A204.1 (cell line): Measurements from ENCODE around the gene INSYN1.

ENCODE experiments used
- FAIRE-seq: peaks from 2 replicates; lab custom pipeline; 2012; peaks lifted over from hg19 to GRCh38; lab: Jason Lieb, UNC

The INSYN1 gene

DNA sequence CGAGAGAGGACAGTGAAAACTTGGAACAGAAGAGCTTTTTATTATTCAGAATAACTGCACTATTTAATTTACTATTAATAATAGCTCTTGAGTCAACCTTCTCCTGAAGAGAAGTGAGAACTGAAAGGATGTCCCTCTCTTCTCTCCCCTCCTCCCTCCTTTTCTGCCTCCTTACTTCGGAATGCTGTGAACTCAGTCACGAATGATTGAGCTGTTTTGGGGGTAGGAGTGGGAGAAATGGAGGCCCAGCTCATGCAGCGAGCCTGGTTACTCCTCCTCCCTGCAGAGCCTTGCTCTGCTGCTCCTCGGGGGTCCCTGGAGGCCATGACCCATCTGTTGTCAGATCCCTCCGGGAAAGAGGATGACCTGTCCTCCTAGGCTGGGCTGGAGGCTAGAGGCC, 20.3 kb upstream of the INSYN1 start:
- no peak for FAIRE-seq

DNA sequence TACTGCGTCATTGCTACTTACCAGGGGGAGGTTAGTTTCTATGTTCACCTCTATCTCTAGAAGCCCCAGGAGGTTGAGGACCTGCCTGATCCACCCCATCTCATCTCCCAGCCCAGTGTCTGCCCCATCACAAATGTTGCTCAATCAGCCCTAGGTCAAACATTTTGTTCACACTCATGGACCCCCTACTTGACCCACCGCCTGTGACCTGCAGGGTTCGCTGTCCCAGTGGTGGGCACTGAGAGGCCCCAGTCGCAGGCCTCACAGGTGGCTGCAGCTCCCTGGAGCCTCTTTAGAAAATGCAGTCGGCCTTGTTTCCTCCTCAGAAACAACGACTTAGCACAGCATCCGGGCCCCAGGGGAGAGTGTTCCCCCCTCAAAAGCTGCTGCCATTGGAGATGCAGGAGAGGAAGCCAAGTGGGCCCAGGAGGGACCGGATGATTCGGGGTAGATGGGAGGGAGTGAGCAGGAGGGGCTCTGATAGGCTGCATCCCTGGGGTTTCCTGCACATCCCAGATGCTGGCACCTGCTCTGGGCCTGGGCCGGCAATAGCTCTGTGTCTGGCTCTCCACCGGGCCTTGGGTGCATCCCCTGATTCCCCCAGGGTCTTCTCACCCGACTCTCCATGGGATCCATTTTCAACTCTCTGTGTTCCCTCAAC, 18.4 kb upstream of the INSYN1 start:
- FAIRE-seq = no peak

DNA sequence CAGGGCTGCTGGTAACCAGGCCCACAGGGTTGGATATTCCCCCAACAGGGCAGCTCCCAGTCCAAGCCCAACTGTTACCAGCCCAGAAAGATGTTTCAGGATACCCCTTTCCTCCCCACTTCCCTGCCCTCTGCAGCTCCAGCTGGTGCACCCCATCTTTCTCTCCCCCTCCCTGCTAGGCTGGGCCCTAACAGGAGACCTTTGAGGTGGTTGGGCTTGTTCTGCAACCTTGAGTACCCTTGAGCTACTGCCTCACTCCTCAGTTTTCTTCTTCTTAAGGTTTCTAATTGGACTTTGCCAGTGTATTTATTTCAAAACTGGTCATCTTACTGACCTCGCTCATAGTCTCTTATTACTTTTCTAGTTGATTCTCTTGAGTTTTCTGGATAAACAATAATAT, 16.9 kb upstream of the INSYN1 start:
- no peak for FAIRE-seq

DNA sequence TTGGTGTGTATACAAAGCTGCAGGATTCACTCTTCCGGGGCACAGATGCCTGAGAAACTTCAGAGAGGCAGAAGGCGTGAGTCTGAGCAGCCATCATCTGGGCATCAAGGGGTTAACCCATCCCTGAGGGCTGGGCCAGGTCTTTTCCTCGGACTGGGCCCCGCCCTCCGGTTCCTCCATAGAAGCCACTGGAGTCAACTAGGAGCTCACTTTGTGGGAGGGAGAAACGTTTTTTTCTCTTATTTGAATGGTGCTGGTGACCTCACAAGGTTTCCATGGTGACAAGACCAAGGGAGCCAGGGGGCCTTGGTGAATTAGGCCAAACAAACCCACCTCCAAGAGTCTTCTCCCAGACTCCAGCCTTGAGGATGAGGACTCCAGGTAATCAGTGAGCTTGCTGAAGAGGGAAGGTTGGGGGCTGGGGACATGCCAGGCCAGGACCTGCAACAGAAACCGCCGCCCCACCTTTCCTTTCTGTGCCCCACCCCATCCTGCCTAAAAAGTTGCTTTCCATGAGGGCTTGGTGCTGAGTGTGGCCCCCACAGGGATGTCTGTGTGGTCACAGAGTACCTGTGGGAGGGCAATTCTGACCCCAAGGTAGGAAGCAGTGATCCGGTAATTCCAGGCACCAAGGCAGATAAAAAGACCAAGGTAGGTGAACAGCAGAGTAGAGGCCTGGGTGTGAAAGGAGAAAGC, 14.8 kb upstream of the INSYN1 start:
- no peak for FAIRE-seq

DNA sequence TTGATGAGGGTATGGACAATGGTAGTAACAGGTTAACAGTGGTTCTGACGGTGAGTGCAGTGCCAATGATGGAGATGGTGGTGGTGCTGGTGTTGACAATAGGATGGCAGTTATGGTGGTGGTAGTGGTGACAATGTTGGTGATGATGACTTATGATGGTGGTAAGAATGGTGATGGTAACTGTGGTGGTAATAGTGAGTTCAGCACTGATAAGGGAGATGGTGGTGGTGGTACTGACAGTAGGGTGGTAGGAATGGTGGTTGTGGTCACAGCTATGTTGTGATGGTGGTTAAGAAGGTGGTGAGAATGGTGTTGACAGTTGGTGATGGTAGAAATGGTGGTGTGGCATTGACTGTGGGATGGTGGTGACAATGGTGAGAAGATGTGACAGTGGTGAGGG, 13.4 kb upstream of the INSYN1 start:
- no peak for FAIRE-seq

DNA sequence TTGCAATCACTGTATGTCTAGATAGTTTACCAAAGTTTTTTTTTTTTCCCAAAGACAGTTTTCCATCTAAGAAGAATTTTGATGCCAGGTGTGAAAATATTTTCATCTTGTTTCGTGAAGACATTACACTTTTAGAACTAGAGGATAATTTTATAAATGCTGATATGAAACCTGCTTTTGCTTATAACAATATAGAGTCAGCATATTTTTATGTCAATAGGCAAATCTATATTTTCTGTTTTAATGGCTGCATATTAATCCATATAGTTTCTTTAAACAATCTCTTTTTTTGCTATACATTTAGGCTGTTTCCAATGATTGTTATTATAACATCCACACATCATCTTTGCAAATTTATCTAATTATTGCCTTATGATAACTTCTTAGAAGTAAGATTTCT, 12.6 kb upstream of the INSYN1 start:
- FAIRE-seq = no peak

DNA sequence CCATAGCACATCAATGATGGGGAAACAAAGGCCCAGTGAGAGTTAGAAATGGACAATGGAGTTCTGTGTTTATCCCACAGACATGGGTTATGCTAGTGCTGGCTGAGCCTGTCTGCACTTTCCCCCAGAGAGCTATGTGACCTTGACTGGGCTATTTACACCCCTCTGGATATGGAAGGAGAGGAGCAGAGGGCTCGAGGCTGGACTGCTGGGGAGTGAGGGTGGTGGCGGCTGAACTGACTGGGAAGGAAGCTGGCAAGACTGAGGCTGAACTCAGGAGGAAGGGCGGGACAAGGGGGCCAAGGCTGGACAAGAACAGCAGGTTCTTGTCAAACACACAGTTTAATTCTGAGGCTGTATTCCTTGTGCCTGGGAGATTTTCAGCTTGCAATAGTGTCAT, 10.8 kb upstream of the INSYN1 start:
- FAIRE-seq = no peak

DNA sequence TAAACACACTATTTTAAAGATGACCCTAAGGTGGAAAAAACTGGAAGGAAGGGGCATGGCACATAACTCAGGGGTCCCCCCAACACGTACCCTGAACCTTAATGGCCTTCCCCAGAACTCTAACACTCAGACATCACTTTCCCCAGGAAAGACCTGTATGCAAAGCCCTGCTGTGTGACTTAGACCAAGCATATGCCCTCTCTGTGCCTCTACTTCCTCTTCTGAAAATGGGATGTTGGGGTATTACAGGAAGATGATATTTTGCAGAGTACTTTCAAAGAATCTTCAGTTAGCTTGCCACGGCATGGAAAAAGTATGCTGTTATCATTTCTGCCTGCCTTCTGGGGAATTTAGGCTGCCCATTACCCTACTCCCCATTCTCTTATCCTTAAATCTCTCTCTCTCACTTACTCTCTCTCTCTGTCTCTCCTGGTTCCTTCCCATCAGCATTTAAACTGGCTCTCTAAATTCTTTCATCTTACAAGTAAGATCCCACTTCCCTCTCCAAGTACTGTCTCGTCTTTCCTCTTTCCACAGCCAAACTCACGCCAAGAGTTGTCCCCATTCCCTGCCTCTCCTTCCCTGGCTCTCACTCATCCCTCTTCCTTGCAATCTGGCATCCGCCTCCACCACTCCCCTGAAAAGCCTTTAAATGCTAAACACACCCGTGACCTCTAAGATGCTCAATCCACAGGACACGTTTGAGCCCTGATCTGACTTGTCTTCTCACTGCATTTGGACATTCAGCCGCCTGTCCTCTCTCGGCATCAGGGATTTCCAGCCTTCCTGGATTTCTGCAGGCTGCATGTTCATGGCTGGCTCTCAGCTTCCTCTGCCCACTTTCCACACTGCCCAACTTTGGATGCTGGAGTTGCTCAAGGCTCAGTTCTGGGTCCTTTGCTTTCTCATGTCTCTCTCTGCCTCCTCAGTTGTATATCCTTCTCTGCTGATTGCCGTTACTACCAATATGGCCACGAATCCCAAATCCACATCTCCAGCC, 7.5 kb upstream of the INSYN1 start:
- no peak for FAIRE-seq

DNA sequence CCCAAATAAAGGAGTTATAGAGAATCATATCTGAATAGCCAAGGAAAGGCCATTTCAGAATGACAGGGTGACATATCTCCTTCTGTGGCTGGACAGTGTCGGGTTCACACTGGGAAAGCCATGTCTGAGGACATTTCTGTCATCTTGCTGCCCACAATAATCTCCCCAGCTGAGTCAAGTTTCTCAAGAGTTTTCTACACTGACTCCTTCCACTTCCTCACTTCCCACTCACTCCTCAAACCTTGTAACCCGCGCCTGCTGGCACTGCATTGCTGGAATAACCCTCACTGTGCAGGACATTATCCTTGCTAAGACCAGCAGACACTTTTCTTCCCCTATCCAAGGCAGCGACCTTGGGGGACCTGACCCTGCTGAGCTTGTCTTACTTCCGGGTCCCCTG, 5.3 kb upstream of the INSYN1 start:
- no peak for FAIRE-seq

DNA sequence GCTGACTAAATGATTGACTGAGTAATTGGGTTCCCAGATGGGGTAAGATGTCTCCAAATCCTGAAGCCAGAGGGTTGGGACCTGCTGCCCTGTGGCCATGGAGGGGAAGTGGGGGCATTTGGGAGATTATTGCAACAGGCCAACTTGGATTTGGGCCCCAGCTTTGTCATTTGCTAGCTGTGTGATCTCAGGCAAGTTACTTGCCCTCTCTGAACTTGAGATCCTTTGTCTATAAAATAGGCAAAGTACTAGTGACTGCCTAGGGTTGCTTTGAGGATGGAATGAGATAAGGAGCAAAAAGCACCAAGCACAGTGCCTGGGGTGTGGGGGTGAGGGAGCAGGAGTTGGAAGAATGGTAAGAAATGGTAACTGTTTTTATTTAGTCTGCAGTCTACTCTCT, 4.4 kb upstream of the INSYN1 start:
- no peak for FAIRE-seq

DNA sequence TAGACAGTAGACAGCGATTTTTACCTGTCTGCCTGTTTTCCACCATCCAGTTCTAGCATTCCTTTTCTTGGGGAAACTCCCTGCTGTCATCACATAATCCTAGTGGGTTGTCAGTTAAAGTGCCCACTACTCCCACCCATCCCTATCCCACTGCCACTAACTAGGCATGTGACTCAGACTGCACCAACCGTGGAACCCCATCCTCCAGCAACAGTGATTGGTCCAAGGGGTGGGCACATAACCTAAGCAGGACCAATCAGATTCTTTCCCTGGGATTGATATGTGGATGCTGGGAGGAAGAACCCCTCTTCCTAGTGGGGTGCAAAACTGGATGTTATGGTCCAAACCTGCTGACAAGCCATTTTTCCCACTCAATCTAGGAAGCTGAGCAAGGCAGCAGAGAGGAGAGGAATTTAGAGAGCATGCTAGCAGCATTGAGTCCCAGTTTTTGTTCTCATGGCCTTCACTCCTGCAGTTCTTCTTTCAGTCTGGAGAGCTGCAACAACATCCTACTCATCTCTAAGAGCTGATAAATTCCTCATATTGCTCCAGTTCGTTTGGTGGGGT, 3.9 kb upstream of the INSYN1 start:
- no peak for FAIRE-seq

DNA sequence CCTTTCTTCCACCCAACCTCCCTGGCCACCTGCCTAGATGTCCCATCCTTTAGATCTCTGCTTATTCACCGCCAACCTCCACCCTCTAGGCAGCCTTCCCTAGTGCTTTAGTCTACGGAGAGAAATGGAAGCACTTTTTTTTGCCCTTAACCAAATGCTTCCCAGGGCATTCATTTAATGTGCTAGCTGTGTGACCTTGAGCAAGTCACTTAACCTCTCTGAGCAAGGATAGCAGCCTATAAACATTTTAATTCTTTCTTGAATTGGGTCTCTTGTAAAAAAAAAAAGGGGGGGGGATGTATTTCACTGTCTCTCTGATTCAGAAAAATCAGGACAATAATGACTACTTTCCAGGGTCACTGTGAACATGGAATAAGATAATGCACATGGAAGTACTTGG, 3.2 kb upstream of the INSYN1 start:
- FAIRE-seq = no peak

DNA sequence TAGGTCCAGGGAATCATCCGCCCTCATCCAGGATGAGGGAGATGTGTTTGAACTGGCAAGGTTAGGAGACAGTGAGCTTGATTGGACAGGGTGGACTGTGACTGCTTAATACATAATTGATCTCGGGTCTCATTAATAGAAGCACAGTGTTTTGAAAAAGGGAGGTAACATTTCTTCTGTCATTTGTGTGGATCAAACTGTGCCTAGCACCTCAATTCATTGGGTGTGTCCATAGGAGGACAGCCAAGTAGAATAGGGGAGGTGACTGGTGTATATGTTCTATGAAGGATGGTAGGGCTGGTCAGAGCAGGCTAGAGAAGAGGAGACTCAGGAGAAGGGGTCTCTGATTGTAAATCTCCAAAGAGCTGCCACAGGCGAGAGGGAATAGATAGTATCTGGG, 2.8 kb upstream of the INSYN1 start:
- no peak for FAIRE-seq

DNA sequence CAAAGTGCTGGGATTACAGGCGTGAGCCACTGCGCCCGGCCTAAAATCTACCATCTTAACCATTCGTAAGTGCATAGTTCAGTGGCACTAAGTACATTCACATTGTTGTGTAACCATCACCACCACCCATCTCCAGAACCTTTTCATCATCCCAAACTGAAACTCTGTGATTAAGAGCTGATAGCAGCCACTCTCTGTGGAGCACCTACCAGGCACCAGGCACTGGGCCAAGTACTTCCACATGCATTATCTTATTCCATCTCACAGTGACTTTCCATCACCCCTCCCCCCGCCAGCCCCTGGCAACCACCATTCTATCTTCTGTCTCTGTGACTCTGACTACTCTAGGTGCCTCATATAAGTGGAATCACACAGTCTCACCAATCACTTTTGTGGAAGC, 2.3 kb upstream of the INSYN1 start:
- no peak for FAIRE-seq

DNA sequence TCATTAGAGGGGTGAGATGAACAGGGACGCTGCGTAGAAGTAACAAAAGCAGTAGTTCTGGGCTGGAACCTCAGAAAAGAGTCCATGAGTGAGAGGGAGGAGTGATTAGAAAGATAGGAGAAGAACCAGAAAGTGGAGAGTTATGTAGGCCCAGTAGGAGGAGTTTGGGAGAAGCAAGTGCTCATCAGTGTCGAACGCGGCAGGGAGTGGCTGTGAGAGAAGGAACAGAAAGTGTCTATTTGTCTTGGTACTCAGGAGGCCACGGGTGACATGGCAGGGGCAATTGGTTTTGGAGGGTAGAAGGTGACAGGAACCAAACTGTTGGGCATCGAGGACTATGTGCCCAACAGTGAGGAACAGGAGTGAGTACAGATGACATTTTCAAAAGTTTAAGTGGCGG, 1.3 kb upstream of the INSYN1 start:
- FAIRE-seq = no peak

DNA sequence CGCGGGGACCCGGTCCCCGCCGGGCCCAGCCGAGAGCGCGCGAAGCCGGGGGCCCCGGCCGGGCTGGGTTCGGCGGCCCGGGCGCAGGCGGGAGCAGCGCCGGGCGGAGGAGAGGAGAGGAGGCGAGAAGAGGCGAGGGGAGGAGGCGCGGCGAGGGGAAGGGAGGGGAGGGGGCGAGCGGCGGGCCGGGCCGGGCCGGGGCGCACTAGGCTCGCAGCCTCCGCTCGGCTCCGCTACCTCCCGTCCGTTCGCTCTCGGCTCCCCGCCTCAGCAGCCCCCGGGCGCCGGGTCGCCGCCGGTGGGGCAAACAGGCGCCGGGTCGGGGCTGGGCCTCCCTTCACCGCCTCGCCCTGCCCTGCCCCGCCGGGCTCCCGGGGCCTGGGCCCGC, 351 bp downstream of the INSYN1 start:
- FAIRE-seq = no peak

DNA sequence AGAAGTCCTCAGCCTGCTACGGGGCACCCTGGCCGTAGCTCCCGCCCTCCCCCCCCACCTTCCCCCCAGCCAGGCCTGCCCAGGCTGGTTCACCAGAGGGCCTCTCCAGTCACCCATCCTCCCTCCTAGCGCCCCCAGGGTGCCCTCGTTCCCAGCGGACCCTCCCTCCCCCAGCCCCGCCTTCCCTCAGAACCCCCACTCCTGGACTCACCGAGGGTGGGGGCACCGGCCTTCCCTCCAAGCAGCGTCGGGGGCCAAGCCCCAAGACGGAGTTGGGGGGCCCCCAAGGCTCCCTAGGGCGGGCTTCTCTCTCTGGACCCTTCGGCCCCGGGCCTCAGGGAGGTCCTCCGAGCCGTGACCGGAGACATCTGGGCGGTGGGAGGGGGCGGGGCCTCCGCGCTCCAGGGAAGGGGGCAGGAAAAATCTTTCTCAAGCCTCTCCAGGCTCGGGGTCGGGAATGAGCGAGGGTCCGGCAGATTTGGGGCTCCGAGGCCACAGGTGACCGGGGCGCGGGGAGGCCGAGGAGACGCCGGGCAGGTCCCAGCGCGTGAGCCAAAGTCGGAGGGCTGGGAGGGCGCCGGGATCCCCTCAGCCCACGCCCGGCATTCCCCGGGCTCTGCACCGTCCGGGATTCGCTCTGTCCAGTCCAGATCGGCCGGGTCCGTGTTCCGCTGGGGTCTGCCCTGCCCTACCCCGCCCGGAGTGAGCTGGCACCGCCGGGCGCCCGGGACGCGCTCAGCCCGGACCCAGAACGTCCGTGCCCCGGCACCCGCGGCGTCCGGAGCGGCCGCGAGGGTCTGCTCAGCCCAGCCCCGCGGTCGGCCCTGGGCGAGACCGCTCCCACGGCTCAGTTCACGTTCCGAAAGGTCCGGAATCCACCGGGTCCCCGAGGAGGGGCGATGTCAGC, 999 bp downstream of the INSYN1 start:
- FAIRE-seq = no peak

DNA sequence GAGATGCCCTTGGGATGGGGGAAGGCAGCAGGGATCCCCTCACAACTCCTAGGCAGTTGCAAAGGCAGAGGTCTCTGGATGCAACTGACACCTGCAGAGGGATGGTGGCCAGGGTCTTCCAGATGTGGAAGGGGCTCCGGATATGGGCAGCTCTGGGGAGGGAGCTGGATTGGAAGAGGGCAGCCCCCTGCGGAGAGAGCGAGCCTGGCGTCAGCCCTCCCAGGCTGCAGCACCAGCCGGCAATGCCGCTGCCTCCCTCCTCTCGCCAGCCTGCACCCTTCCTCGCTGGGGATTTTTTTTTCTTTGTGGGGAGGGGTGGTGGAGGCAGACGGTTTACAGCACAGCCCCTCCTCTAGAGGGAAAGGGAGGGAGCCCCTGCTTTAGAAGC, 1.6 kb downstream of the INSYN1 start:
- no peak for FAIRE-seq

DNA sequence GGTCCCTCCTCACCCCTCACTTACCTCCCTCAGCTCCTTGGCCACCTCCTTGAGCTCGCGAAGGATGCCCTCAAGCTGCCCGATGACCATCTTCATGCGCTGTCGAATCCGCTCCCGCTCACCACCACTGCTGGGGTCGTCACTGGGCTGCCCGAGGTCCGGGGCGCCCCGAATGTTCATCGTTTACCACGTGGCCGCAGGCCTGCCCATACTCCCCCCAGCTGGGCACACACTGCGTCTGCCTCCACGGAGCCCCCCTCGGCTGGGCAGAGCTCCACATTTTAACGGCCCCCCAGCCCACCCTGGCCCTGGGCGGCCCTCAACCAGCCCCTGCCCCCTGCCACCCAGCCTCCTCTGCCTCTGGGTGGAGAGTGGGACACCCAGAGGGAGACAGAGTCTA, 2.2 kb downstream of the INSYN1 start:
- no peak for FAIRE-seq

DNA sequence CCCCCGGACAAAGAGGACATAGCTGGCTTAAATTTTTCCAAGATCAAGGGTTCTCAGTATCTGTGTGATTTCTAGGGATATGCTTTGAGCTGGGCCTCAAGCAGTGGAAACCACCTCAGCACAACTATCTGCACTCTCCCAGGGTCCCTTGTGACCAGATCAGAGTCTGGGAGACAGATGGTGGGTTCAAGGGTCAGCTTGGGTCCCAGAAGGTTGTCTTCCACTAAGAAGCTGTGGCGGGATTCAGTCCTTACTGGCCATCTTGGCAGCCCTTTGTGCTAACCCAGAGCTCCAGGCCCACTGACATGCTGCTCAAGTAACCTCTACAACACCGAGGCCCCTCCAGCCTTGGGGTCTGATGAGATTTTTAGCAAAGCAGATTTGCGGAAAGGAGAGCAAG, 2.7 kb downstream of the INSYN1 start:
- no peak for FAIRE-seq

DNA sequence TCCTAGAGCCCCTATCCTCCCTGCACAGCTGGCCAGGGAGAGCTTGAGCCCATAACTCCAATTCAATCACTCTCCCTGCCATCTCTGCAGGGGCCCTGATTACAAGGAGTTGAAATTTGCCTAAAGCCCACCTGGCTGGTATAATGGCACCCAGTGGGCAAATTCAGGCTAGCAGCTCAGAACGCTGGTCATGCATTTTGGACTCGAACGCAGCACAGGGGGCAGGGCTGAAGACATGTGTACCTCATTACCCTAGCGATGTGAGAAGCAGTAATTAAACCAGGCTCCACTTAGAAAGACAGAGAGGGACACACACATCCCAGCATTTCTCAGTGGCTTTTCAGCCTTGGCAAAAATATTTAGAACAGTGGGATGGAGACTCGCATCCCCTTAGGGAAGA, 3.2 kb downstream of the INSYN1 start:
- FAIRE-seq = no peak

DNA sequence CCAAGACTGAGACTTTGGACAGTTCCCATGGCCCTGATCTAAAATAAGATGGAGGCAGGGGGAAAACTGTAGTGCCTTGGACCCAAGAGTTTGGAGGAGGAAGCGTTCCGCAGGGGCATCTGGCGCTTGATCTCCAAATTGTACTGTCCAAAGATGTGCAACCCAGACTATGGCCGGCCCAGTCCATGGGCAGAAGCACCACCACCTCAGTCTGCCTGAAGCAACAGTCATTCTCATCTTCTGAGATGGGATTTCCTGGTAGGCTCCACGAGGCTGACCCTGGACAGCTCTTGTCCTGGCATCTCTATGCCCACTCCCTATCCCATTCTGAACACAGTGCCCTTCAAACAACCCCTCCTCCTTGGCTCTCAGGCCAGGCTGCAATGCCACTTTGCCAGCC, 3.6 kb downstream of the INSYN1 start:
- no peak for FAIRE-seq
